Endothelial cell of umbilical vein (primary cell): Measurements from ENCODE around the gene DYNC1H1.
"Not testable (repeated sequence)": the region's sequence is repeated elsewhere in the genome, so short reads cannot be mapped to it uniquely, and the experiment has no call there.

Experiments
- CTCF ChIP-seq, 2 donors: IDR thresholded peaks; 1 replicate in 1 of 2; 2 replicates in 1 of 2; pipeline ENCODE4 v1.5.1; 2011; ENCODE audit warnings: low read length in 2 of 2, mild to moderate bottlenecking in 2 of 2, moderate library complexity in 2 of 2, control low read depth in 1 of 2, inconsistent platforms in 1 of 2, low read depth in 1 of 2; ENCODE audit not compliant: insufficient read depth in 1 of 2; ENCODE audit errors: extremely low read depth in 1 of 2
- EZH2 ChIP-seq: IDR thresholded peaks from 2 replicates; pipeline ENCODE4 v1.6.1; 2012; ENCODE audit warnings: borderline replicate concordance, low read depth, mild to moderate bottlenecking, moderate library complexity, low read length, inconsistent platforms; ENCODE audit not compliant: severe bottlenecking
- FOS ChIP-seq: IDR thresholded peaks from 2 replicates; pipeline ENCODE4 v1.6.1; 2011; ENCODE audit warnings: mild to moderate bottlenecking, low read length, moderate library complexity, borderline replicate concordance; ENCODE audit not compliant: insufficient read depth
- GATA2 ChIP-seq: IDR thresholded peaks from 2 replicates; pipeline ENCODE4 v1.7.0; 2011; ENCODE audit warnings: low read depth, mild to moderate bottlenecking, moderate library complexity, mixed read lengths, low read length; ENCODE audit not compliant: insufficient read length, insufficient read depth
- JUN ChIP-seq: IDR thresholded peaks from 2 replicates; pipeline ENCODE4 v1.6.1; 2011; ENCODE audit warnings: borderline replicate concordance, low read depth; ENCODE audit not compliant: insufficient read length, insufficient read depth
- MAX ChIP-seq: IDR thresholded peaks from 2 replicates; pipeline ENCODE4 v1.6.1; 2011; ENCODE audit not compliant: insufficient read depth, insufficient read length
- POLR2A ChIP-seq: IDR thresholded peaks from 2 replicates; pipeline ENCODE4 v1.6.1; 2012; ENCODE audit warnings: low read depth, mild to moderate bottlenecking, control low read depth, low read length
- POLR2AphosphoS5 ChIP-seq: IDR thresholded peaks from 2 replicates; pipeline ENCODE4 v1.6.1; 2012; ENCODE audit warnings: low read depth, mild to moderate bottlenecking, control low read depth, low read length, moderate library complexity; ENCODE audit not compliant: insufficient read depth

GRCh38 chr14:102078361-102078791 is 114.0 kb downstream of the DYNC1H1 start:
- peak; percentile 26 for TF ChIP-seq POLR2A
- not testable (repeated sequence) for TF ChIP-seq EZH2; CTCF (IDR thresholded peaks at IDR 0.05; ENCODE audit: extremely low read depth in 1 of 2, insufficient read depth in 1 of 2, low read depth in 1 of 2, low read length in 2 of 2); POLR2AphosphoS5; FOS; MAX; GATA2; JUN
